Gastrocnemius medialis (tissue), 4 donors: ENCODE data around the gene SULT4A1.

Source experiments
- CTCF ChIP-seq, 5 experiments: fragments of 450-650 bp in 3 of 5; fragments of 200-600 bp in 2 of 5; sonication (generic) in 2 of 5; IDR thresholded peaks in 4 of 5; conservative IDR thresholded peaks in 1 of 5; 1 replicate in 4 of 5; 2 replicates in 1 of 5; pipeline ENCODE4 v1.5.1; 2016 to 2019; ENCODE audit warnings: antibody characterized with exemption in 5 of 5, mild to moderate bottlenecking in 3 of 5, moderate library complexity in 3 of 5
- POLR2A ChIP-seq, 2 donors: fragments of 450-650 bp; IDR thresholded peaks; one replicate each; pipeline ENCODE4 v1.6.1; 2017; ENCODE audit warnings: antibody characterized with exemption in 2 of 2, mild to moderate bottlenecking in 2 of 2, moderate library complexity in 2 of 2

GRCh38 chr22:43812149-43812842, 50.0 kb downstream of the SULT4A1 start, which contains the start of gene EFCAB6:
- peak; percentile 34 to 39 for TF ChIP-seq POLR2A (IDR thresholded peaks at IDR 0.05)
- TF ChIP-seq CTCF (IDR thresholded peaks at IDR 0.05 in 4 of 5, conservative IDR thresholded peaks at IDR 0.05 in 1 of 5): no peak
